Pancreas (tissue), 10 donors: Measurements from ENCODE around the gene FOXA1. TPM values are rescaled to one million over a fixed set of nuclear protein-coding genes. Genes with fewer than 3 reads are reported as not detected.
"Not testable (repeated sequence)": the region's sequence is repeated elsewhere in the genome, so short reads cannot be mapped to it uniquely, and the experiment has no call there.

Source experiments
- ATAC-seq, 4 donors: fragments of 200-7000 bp; cut with Tn5 transposase; one replicate each; pipeline versions ENCODE4 v1.8.0 to v1.9.1; 2020; ENCODE audit warnings: mild to moderate bottlenecking in 4 of 4, moderate library complexity in 4 of 4
- DNase-seq, 6 donors: peaks; one replicate each; pipeline ENCODE4 v3.0.0-alpha.2; 2020
- FAIRE-seq: peaks from 2 replicates; lab custom pipeline; 2012; peaks lifted over from hg19 to GRCh38; lab: Jason Lieb, UNC
- H3K27ac ChIP-seq, 4 donors: fragments of 200-600 bp; sonication (generic); 1 replicate in 3 of 4; 2 replicates in 1 of 4; pipeline versions ENCODE4 v1.5.0 to v1.8.0; 2020
- H3K27me3 ChIP-seq, 4 donors: fragments of 200-600 bp; one replicate each; pipeline ENCODE4 v1.8.0; 2021
- H3K36me3 ChIP-seq, 3 donors: fragments of 200-600 bp; sonication (generic) in 1 of 3; one replicate each; pipeline versions ENCODE4 v1.5.0 to v1.8.0; 2020 to 2021
- H3K4me1 ChIP-seq, 3 donors: fragments of 200-600 bp; one replicate each; pipeline ENCODE4 v1.8.0; 2021
- H3K4me3 ChIP-seq, 4 donors: fragments of 200-600 bp; sonication (generic) in 2 of 4; one replicate each; pipeline versions ENCODE4 v1.5.0 to v1.8.0; 2020 to 2021
- H3K9me3 ChIP-seq, 4 donors: fragments of 200-600 bp; one replicate each; pipeline ENCODE4 v1.8.0; 2021
- WGBS, 2 donors: extraction: QIAGEN DNeasy Blood & Tissue Kit; methylation state at CpG; one replicate each; pipeline ENCODE4 v1.1.7; 2013; 5-methylcytosine and 5-hydroxymethylcytosine counted together
- intact Hi-C, 3 donors: fragments of 100-400 bp; cut with DNase I; formaldehyde crosslinking; loops; one replicate each; pipeline versions ENCODE4 v1.11.1 to v1.14.2; 2022
- polyA plus RNA-seq, 2 donors: library from polyadenylated mRNA; stranded (reverse); fragments of 200-250 nt; gene quantifications; one replicate each; pipeline ENCODE4 v1.2.3, GENCODE V29; 2013
- total RNA-seq, 6 donors: library from RNA; stranded (reverse); fragmentation: NEBNext Ultra II Directional in 4 of 6; extraction: Animal tissue kit (Norgen Biotek cat#: 25700) in 4 of 6; gene quantifications; one replicate each; pipeline versions ENCODE4 v1.2.1 to v1.2.4, GENCODE V29; 2021 to 2023
- TF ChIP-seq, protein P1 (sequence below), 4 donors: fragments of 200-600 bp; sonication (generic) in 3 of 4; IDR thresholded peaks; one replicate each; pipeline versions ENCODE4 v1.5.0 to v1.8.0; 2021; ENCODE audit warnings: antibody characterized with exemption in 4 of 4
- donor health status: healthy with polysubstance abuse.
- donor health status: DM: no; HTN: no; CAD: no; lungs with moderate emphysema.
- donor health status: DM: no; HTN: no; CAD: no.
- donor health status: control.
- donor health status: control.
- donor health status: Bipolar disorder and iron deficiency.
- donor health status: DM: yes; HTN: yes; CAD: no.
- donor health status: DM: no; HTN: no; CAD: no.
- donor health status: DM: no; HTN: no; CAD: no.
- donor health status: DM: yes; HTN: yes; CAD: no.

FOXA1 gene
- total and polyA plus RNA-seq, 8 donors = 0.12 to 1.4 (median 0.51) TPM

DNA sequence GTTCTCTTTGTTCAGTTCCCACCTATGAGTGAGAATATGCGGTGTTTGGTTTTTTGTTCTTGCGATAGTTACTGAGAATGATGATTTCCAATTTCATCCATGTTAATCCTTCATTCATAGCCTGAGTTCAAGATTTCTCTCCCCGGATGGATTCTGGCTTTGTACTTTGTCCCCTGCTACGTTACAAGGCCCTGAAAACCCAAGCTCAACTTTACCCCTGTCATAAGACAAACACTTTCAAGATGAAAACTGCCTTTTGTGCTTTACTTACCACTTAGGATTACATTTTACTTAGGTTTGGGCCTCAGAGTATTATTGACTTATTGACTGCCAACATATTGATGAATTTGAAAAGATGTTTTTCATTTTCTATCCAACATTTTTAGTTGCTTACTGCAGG, 36.3 kb downstream of the FOXA1 start:
- intact Hi-C loops = no loop called here
- Histone ChIP-seq H3K27ac (no peak overlapping the region), H3K4me3 (no peak overlapping the region), H3K36me3 (no peaks in the 10 kb centered on the region), H3K27me3 (no peaks in the 10 kb centered on the region), H3K4me1 (no peaks in the 10 kb centered on the region), H3K9me3 (no peaks in the 10 kb centered on the region)
- ATAC-seq = no peak
- FAIRE-seq = no peak
- TF ChIP-seq, protein P1, sequence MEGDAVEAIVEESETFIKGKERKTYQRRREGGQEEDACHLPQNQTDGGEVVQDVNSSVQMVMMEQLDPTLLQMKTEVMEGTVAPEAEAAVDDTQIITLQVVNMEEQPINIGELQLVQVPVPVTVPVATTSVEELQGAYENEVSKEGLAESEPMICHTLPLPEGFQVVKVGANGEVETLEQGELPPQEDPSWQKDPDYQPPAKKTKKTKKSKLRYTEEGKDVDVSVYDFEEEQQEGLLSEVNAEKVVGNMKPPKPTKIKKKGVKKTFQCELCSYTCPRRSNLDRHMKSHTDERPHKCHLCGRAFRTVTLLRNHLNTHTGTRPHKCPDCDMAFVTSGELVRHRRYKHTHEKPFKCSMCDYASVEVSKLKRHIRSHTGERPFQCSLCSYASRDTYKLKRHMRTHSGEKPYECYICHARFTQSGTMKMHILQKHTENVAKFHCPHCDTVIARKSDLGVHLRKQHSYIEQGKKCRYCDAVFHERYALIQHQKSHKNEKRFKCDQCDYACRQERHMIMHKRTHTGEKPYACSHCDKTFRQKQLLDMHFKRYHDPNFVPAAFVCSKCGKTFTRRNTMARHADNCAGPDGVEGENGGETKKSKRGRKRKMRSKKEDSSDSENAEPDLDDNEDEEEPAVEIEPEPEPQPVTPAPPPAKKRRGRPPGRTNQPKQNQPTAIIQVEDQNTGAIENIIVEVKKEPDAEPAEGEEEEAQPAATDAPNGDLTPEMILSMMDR (IDR thresholded peaks at IDR 0.05) = no peak
- no peak for DNase-seq
- whole genome bisulfite sequencing, 2 donors = 91 to 92% methylated on average over 4 of the region's 4 CpGs

- 90 to 92% methylated on average over 7 to 32 of the region's 33 CpGs for WGBS, 2 donors
- H3K27ac ChIP-seq, H3K27me3 ChIP-seq, H3K4me1 ChIP-seq, H3K36me3 ChIP-seq, ATAC-seq, intact Hi-C loops, H3K4me3 ChIP-seq, FAIRE-seq, H3K9me3 ChIP-seq: not testable (repeated sequence)
- peak in 1 of 6 donors; percentile 60 for DNase-seq
Observed at GRCh38 chr14:37555596-37555995, 39.5 kb downstream of the FOXA1 start.

- Histone ChIP-seq H3K27me3 (no peaks in the 10 kb centered on the region), H3K27ac (no peak overlapping the region), H3K4me3 (no peak overlapping the region), H3K36me3 (no peaks in the 10 kb centered on the region), H3K4me1 (no peaks in the 10 kb centered on the region), H3K9me3 (no peaks in the 10 kb centered on the region)
- DNase-seq (no peak), FAIRE-seq (no peak), ATAC-seq (no peak)
- intact Hi-C loops = no loop called here
- TF ChIP-seq, protein P1 (IDR thresholded peaks at IDR 0.05) = no peak
- WGBS, 2 donors = 80 to 94% methylated on average over 1 of the region's 1 CpG
Observed at GRCh38 chr14:37553935-37554550, 41.0 kb downstream of the FOXA1 start.

DNA sequence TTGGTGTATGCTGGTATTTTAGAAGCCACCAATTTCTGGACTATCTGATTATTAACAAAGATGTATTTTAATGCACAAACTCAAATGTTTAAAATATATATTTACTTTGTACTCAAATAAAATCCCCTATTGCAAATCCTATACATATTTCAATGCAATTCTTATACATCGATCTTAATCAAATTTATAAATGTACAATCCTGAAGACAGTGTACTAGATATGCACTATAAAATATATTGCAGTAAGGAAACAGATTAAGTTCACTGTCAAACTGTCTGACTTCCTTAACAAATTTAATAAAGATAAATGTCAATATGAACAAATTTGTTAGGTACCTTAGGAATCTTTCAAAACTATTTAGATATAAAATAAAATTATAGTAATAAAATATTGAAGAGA, 43.9 kb downstream of the FOXA1 start:
- 79 to 96% methylated on average over 1 of the region's 1 CpG for WGBS, 2 donors
- Histone ChIP-seq H3K4me1 (peaks cover 0 to 12% (median 7%) of the 10 kb centered on the region in 3 donors), H3K36me3 (no peaks in the 10 kb centered on the region), H3K9me3 (no peaks in the 10 kb centered on the region), H3K27ac (no peak overlapping the region), H3K27me3 (peaks cover 0 to 3% (median 0%) of the 10 kb centered on the region in 4 donors), H3K4me3 (no peak overlapping the region)
- no peak for DNase-seq
- peak; percentile 37 for FAIRE-seq
- intact Hi-C loops = no loop called here
- ATAC-seq = no peak
- TF ChIP-seq, protein P1 (IDR thresholded peaks at IDR 0.05) = no peak

DNA sequence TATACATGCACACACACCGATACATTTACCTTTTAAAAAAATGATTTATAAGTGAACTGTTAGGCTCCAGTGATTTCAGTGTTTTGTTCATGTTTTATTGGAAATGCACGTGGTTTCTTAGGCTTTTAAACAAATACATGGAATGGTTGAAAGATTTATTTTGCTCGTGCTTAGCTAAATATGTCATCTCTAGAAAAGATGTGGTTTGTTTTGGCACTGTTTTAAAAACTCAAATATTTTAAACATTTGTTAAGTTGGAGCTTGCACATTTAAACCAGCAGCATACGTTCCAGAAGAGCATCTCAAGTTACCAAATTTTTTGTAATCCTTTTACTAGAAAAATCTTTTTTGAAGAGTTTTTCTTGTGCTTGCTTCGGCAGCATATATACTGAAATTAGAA, 44.5 kb downstream of the FOXA1 start:
- Histone ChIP-seq H3K4me1 (peaks cover 0 to 12% (median 7%) of the 10 kb centered on the region in 3 donors), H3K27ac (no peak overlapping the region), H3K4me3 (no peak overlapping the region), H3K27me3 (peaks cover 0 to 3% (median 0%) of the 10 kb centered on the region in 4 donors), H3K36me3 (no peaks in the 10 kb centered on the region), H3K9me3 (no peaks in the 10 kb centered on the region)
- TF ChIP-seq, protein P1 (IDR thresholded peaks at IDR 0.05) = no peak
- WGBS, 2 donors = 61 to 72% methylated on average over 5 of the region's 5 CpGs
- ATAC-seq (no peak), DNase-seq (no peak), FAIRE-seq (peak; percentile 17)
- intact Hi-C loops = no loop called here
